Measurements from ENCODE around the gene VASP. TPM values are rescaled to one million over a fixed set of nuclear protein-coding genes. Genes with fewer than 3 reads are reported as not detected.

The VASP gene
- total RNA-seq, 1 experiment from 2014 or later = 102 TPM

DNA sequence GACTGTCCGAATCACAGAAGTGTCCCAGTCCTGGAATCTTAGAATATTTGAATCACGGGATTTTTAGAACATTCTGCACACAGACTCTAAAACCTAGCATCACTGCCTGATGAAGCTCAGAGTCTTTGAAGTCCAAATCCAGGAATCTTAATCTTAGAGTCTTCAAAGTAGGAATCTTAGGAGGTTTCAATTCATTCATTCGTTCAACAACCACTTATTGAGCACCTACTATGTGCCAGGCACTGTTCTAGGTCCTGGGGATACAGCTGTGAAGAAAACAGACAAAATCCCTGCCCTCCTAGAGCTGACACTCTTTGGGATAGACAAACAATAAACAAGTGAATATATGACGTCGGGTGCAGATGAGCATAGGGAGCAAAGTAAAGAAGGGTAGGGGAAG lies 12.1 kb upstream of the VASP start:
- no TSS peak for BruUV-seq (replicated peaks)

DNA sequence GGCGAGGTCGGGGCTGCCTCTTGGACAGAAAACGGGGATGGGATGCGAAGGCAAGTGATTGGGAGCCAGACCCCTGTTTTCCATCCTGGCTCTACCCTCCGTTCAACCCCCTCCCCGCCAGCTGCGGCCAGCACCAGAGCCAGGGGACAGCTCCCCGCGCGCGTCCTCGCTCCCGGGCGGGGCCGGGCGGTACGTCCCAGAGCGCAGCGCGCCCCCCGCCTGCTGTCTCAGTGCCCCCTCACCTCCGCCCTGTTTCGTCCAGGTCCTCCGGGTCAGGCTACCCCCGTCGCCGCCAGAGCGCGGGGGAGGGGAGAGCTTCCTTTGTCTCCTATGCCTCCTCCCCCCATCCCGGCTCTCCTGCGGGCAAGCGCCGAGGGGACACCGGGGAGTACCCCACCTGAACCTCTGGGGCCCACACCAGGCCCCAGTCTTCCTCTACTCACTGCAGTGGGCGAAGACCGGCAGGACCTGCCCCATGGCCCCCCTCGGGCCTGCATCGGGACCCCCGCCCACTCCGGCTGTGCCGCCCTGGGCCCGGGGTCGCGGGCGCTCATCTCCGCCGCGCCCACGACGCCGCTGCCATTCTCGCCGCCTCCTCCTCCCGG lies 10.8 kb upstream of the VASP start:
- TF ChIP-seq, protein P1, sequence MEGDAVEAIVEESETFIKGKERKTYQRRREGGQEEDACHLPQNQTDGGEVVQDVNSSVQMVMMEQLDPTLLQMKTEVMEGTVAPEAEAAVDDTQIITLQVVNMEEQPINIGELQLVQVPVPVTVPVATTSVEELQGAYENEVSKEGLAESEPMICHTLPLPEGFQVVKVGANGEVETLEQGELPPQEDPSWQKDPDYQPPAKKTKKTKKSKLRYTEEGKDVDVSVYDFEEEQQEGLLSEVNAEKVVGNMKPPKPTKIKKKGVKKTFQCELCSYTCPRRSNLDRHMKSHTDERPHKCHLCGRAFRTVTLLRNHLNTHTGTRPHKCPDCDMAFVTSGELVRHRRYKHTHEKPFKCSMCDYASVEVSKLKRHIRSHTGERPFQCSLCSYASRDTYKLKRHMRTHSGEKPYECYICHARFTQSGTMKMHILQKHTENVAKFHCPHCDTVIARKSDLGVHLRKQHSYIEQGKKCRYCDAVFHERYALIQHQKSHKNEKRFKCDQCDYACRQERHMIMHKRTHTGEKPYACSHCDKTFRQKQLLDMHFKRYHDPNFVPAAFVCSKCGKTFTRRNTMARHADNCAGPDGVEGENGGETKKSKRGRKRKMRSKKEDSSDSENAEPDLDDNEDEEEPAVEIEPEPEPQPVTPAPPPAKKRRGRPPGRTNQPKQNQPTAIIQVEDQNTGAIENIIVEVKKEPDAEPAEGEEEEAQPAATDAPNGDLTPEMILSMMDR (conservative IDR thresholded peaks at IDR 0.05; ENCODE audit: low read depth, low read length) = no peak
- no peak for TF ChIP-seq EZH2 (IDR thresholded peaks at IDR 0.05; ENCODE audit: borderline replicate concordance, low read depth, low read length, poor library complexity, severe bottlenecking)
- peak overlapping the region; percentile 67 for H3K4me3 ChIP-seq (ENCODE audit: low read depth, low read length, poor library complexity, severe bottlenecking)
- intact Hi-C loops (cut with micrococcal nuclease; ENCODE audit: unreplicated experiment) = no loop called here
- H3K27ac ChIP-seq (ENCODE audit: low read depth, low read length, poor library complexity, severe bottlenecking) = peak overlapping the region; percentile 23
- DNase-seq (ENCODE audit: low spot score) = peak; percentile 54
- POLR2A ChIA-PET (ENCODE audit: low non-redundant PET) = no interaction called here
- no peaks in the 10 kb centered on the region for H3K27me3 ChIP-seq (replicated peaks; ENCODE audit: insufficient read depth, low read depth, low read length, poor library complexity)
- CTCF ChIA-PET = interaction anchor here (0.6 to 1.9 kb wide), 2 partner anchors 11 kb away, joined by 11 to 20 read pairs; no protein-coding TSS in a partner anchor
- BruUV-seq (replicated peaks) = no TSS peak
- no peaks in the 10 kb centered on the region for H3K9me3 ChIP-seq (ENCODE audit: low read depth, low read length, poor library complexity, severe bottlenecking)
- no peaks in the 10 kb centered on the region for H3K36me3 ChIP-seq (ENCODE audit: insufficient read depth, low read length, poor library complexity, severe bottlenecking)
- H3K4me1 ChIP-seq (ENCODE audit: insufficient read depth, low read length, poor library complexity, severe bottlenecking) = peaks cover 22% of the 10 kb centered on the region

More for the DNA sequence above, 12.1 kb upstream of the VASP start:
- intact Hi-C loops (cut with micrococcal nuclease; ENCODE audit: unreplicated experiment) = no loop called here
- H3K9me3 ChIP-seq (ENCODE audit: low read depth, low read length, poor library complexity, severe bottlenecking) = no peaks in the 10 kb centered on the region
- TF ChIP-seq EZH2 (IDR thresholded peaks at IDR 0.05; ENCODE audit: borderline replicate concordance, low read depth, low read length, poor library complexity, severe bottlenecking) = no peak
- TF ChIP-seq, protein P1 (conservative IDR thresholded peaks at IDR 0.05; ENCODE audit: low read depth, low read length) = no peak
- peaks cover 22% of the 10 kb centered on the region for H3K4me1 ChIP-seq (ENCODE audit: insufficient read depth, low read length, poor library complexity, severe bottlenecking)
- no peaks in the 10 kb centered on the region for H3K36me3 ChIP-seq (ENCODE audit: insufficient read depth, low read length, poor library complexity, severe bottlenecking)
- no peaks in the 10 kb centered on the region for H3K27me3 ChIP-seq (replicated peaks; ENCODE audit: insufficient read depth, low read depth, low read length, poor library complexity)
- ChIA-PET CTCF (interaction anchor here (0.6 to 1.9 kb wide), 3 partner anchors 10 to 147 kb away, joined by 3 to 11 read pairs (median 3); no protein-coding TSS in a partner anchor), POLR2A (ENCODE audit: low non-redundant PET) (no interaction called here)
- no peak overlapping the region for H3K27ac ChIP-seq (ENCODE audit: low read depth, low read length, poor library complexity, severe bottlenecking)
- no peak overlapping the region for H3K4me3 ChIP-seq (ENCODE audit: low read depth, low read length, poor library complexity, severe bottlenecking)
- no peak for DNase-seq (ENCODE audit: low spot score)

DNA sequence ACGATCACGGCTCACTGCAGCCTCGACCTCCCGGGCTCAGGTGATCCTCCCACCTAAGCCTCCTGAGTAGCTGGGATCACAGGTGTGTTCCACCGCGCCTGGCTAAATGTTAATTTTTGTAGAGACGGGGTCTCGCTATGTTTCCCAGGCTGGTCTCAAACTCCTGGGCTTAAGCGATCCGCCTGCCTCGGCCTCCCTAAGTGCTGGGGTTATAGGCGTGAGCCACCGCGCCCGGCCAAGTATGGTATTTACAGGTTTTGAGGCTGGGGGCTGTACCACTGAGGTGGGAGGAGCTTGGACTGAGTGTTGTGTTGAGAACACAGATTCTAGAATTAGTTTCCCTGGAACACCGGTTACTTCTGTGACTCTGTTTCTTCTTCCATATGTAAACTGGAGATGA lies 9.5 kb upstream of the VASP start:
- H3K27me3 ChIP-seq (replicated peaks; ENCODE audit: insufficient read depth, low read depth, low read length, poor library complexity) = no peaks in the 10 kb centered on the region
- DNase-seq (ENCODE audit: low spot score) = no peak
- ChIA-PET CTCF (interaction anchor here (1.0 kb wide), 1 partner anchor 19 kb away, joined by 4 read pairs; no protein-coding TSS in a partner anchor), POLR2A (ENCODE audit: low non-redundant PET) (no interaction called here)
- no peaks in the 10 kb centered on the region for H3K36me3 ChIP-seq (ENCODE audit: insufficient read depth, low read length, poor library complexity, severe bottlenecking)
- H3K27ac ChIP-seq (ENCODE audit: low read depth, low read length, poor library complexity, severe bottlenecking) = no peak overlapping the region
- no peak overlapping the region for H3K4me3 ChIP-seq (ENCODE audit: low read depth, low read length, poor library complexity, severe bottlenecking)
- H3K4me1 ChIP-seq (ENCODE audit: insufficient read depth, low read length, poor library complexity, severe bottlenecking) = peaks cover 22% of the 10 kb centered on the region
- TF ChIP-seq EZH2 (IDR thresholded peaks at IDR 0.05; ENCODE audit: borderline replicate concordance, low read depth, low read length, poor library complexity, severe bottlenecking) = no peak
- TF ChIP-seq, protein P1 (conservative IDR thresholded peaks at IDR 0.05; ENCODE audit: low read depth, low read length) = no peak
- no TSS peak for BruUV-seq (replicated peaks)
- H3K9me3 ChIP-seq (ENCODE audit: low read depth, low read length, poor library complexity, severe bottlenecking) = no peaks in the 10 kb centered on the region
- intact Hi-C loops (cut with micrococcal nuclease; ENCODE audit: unreplicated experiment) = loop anchor here (1.0 kb wide), 1 partner anchor 87 kb away; the partner anchor contains the start of gene OPA3

All from A673 (cell line).